Spleen (tissue), 11 donors: ENCODE data around the gene ATP2C2. TPM values are rescaled to one million over a fixed set of nuclear protein-coding genes. Genes with fewer than 3 reads are reported as not detected.

ENCODE experiments used
- DNase-seq: peaks from one replicate; pipeline ENCODE4 v3.0.0-alpha.2; 2020
- H3K27ac ChIP-seq, 8 donors: fragments of 200-600 bp; sonication (generic) in 7 of 8; 1 replicate in 4 of 8; 2 replicates in 4 of 8; pipeline versions ENCODE4 v1.5.0 to v1.8.0; 2016 to 2021; ENCODE audit warnings: inconsistent platforms in 4 of 8, mild to moderate bottlenecking in 4 of 8, moderate library complexity in 1 of 8
- H3K27me3 ChIP-seq, 7 donors: fragments of 200-600 bp; sonication (generic) in 6 of 7; replicated peaks in 1 of 7; 1 replicate in 4 of 7; 2 replicates in 3 of 7; pipeline versions ENCODE4 v1.5.0 to v1.8.0; 2016 to 2021; ENCODE audit warnings: inconsistent platforms in 3 of 7, mild to moderate bottlenecking in 1 of 7
- H3K36me3 ChIP-seq, 6 donors: fragments of 200-600 bp; sonication (generic) in 5 of 6; 1 replicate in 4 of 6; 2 replicates in 2 of 6; pipeline versions ENCODE4 v1.5.0 to v1.8.0; 2016 to 2021; ENCODE audit warnings: inconsistent platforms in 2 of 6
- H3K4me1 ChIP-seq, 6 donors: fragments of 200-600 bp; sonication (generic) in 5 of 6; 1 replicate in 3 of 6; 2 replicates in 3 of 6; pipeline versions ENCODE4 v1.5.0 to v1.8.0; 2016 to 2021; ENCODE audit warnings: inconsistent platforms in 3 of 6
- H3K4me3 ChIP-seq, 8 donors: fragments of 200-600 bp; sonication (generic) in 7 of 8; 1 replicate in 4 of 8; 2 replicates in 4 of 8; pipeline versions ENCODE4 v1.5.0 to v1.8.0; 2016 to 2021; ENCODE audit warnings: inconsistent platforms in 4 of 8, mild to moderate bottlenecking in 4 of 8, moderate library complexity in 2 of 8
- H3K9me3 ChIP-seq, 8 donors: fragments of 200-600 bp; sonication (generic) in 7 of 8; 1 replicate in 4 of 8; 2 replicates in 4 of 8; pipeline versions ENCODE4 v1.5.0 to v1.8.0; 2016 to 2021; ENCODE audit warnings: inconsistent platforms in 4 of 8
- POLR2A ChIP-seq, 3 donors: fragments of 450-650 bp; IDR thresholded peaks; one replicate each; pipeline ENCODE4 v1.5.1; 2017; ENCODE audit warnings: antibody characterized with exemption in 3 of 3, mild to moderate bottlenecking in 1 of 3
- POLR2AphosphoS5 ChIP-seq, 3 donors: sonication (generic); formaldehyde crosslinking; IDR thresholded peaks; one replicate each; pipeline ENCODE4 v1.5.1; 2017; ENCODE audit warnings: antibody characterized with exemption in 3 of 3
- WGBS, 5 donors: extraction: QIAGEN DNeasy Blood & Tissue Kit in 3 of 5; methylation state at CpG; one replicate each; pipeline versions ENCODE4 v1.1.5 to v1.1.7; 2013 to 2018; 5-methylcytosine and 5-hydroxymethylcytosine counted together
- intact Hi-C: fragments of 100-400 bp; cut with DNase I; formaldehyde crosslinking; loops from one replicate; pipeline ENCODE4 v1.15.0; 2023; ENCODE audit warnings: low total_unique reads
- polyA plus RNA-seq, 3 donors: library from polyadenylated mRNA; stranded (reverse); fragments of 200-250 nt; gene quantifications; one replicate each; pipeline ENCODE4 v1.2.1, GENCODE V29; 2013
- total RNA-seq, 7 donors: library from RNA; depleted of rRNA in 3 of 7; stranded (reverse); fragments of >200 nt in 3 of 7; fragmentation: NEBNext Ultra II Directional in 4 of 7; extraction: Animal tissue kit (Norgen Biotek cat#: 25700) in 4 of 7; gene quantifications; one replicate each; pipeline versions ENCODE4 v1.1.0 to v1.2.1, GENCODE V29; 2016 to 2021
- TF ChIP-seq, protein P1 (sequence below), 11 experiments: fragments of 200-600 bp in 7 of 11; fragments of 450-650 bp in 4 of 11; sonication (generic) in 4 of 11; IDR thresholded peaks in 8 of 11; conservative IDR thresholded peaks in 3 of 11; 1 replicate in 7 of 11; 2 replicates in 4 of 11; pipeline versions ENCODE4 v1.4.0 to v1.8.0; 2016 to 2021; ENCODE audit warnings: antibody characterized with exemption in 11 of 11, inconsistent platforms in 4 of 11, mild to moderate bottlenecking in 1 of 11
- donor health status: healthy with polysubstance abuse.
- donor health status: DM: no; HTN: no; CAD: no; lungs with moderate emphysema.
- donor health status: DM: no; HTN: no; CAD: no.
- donor health status: Bipolar disorder and iron deficiency.
- donor health status: healthy.
- donor health status: DM: no; HTN: no; CAD: no.
- donor health status: DM: yes; HTN: yes; CAD: no.

The ATP2C2 gene
- total and polyA plus RNA-seq, 10 donors = 0.09 to 8.1 (median 1.2) TPM

DNA sequence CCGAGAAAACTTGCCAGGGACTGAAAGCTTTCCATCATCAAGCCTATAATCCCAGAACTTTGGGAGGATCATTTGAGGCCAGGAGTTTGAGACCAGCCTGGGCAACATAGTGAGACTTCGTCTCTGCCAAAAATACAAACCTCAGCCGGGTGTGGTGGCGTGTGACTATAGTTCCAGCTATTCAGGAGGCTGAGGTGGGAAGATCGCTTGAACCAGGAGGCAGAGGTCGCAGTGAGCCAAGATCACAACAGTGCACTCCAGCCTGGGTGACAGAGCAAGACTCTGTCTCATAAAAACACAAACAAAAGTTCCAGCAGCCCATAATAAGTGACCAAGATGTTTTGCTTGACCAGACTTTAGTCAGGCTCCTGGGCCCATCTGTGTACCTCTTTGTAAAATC is 134.2 kb downstream of the ATP2C2 start:
- no peak for DNase-seq
- H3K4me1 ChIP-seq = peaks cover 23 to 46% (median 37%) of the 10 kb centered on the region in 6 donors
- TF ChIP-seq POLR2A (IDR thresholded peaks at IDR 0.05) (no peak), POLR2AphosphoS5 (IDR thresholded peaks at IDR 0.05) (no peak)
- TF ChIP-seq, protein P1, sequence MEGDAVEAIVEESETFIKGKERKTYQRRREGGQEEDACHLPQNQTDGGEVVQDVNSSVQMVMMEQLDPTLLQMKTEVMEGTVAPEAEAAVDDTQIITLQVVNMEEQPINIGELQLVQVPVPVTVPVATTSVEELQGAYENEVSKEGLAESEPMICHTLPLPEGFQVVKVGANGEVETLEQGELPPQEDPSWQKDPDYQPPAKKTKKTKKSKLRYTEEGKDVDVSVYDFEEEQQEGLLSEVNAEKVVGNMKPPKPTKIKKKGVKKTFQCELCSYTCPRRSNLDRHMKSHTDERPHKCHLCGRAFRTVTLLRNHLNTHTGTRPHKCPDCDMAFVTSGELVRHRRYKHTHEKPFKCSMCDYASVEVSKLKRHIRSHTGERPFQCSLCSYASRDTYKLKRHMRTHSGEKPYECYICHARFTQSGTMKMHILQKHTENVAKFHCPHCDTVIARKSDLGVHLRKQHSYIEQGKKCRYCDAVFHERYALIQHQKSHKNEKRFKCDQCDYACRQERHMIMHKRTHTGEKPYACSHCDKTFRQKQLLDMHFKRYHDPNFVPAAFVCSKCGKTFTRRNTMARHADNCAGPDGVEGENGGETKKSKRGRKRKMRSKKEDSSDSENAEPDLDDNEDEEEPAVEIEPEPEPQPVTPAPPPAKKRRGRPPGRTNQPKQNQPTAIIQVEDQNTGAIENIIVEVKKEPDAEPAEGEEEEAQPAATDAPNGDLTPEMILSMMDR (IDR thresholded peaks at IDR 0.05 in 8 of 11, conservative IDR thresholded peaks at IDR 0.05 in 3 of 11) = no peak
- intact Hi-C loops = no loop called here
- no peak overlapping the region for H3K4me3 ChIP-seq
- peaks cover 0 to 21% (median 2%) of the 10 kb centered on the region in 6 donors for H3K36me3 ChIP-seq
- H3K27me3 ChIP-seq = no peaks in the 10 kb centered on the region
- 94 to 99% (median 95%) methylated on average over 6 of the region's 6 CpGs for WGBS, 5 donors
- H3K27ac ChIP-seq = no peak overlapping the region
- no peaks in the 10 kb centered on the region for H3K9me3 ChIP-seq

DNA sequence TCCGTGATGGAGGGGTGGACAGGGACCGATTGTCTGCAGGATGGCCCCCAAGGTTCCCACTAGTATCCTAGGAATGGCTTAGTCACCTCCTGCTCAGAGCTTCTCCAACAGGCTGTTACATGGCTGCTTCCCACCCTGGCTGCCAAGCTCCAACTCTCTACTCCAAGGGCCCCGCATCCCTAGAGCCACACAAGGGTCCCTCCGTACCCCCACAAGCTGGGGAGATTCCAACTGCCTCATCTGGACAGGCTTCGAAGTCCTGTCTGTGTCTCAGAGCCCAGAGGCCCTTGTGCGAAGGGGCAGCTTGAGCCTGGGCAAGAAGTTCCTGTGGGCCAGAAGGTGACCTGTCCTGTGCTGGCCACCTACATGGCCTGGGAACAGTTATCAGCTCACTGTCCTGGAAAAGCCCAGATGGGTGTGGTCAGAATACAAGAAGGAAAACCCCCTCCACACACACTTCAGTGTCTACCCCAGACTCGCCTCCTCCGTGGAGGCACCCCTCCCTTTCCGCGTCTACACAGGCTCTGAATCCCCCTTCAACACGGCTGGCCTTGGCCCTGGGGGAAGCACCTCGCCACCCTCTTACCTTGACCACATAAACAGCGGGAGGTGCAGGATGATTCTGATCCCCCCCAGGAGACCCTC is 135.5 kb downstream of the ATP2C2 start:
- WGBS, 5 donors = 44 to 48% (median 47%) methylated on average over 13 of the region's 13 CpGs
- Histone ChIP-seq H3K27me3 (no peaks in the 10 kb centered on the region), H3K4me1 (peaks cover 23 to 55% (median 39%) of the 10 kb centered on the region in 6 donors), H3K36me3 (peaks cover 0 to 17% (median 0%) of the 10 kb centered on the region in 6 donors), H3K27ac (peak overlapping the region in 7 of 8 donors; percentile 77 to 89 (median 82)), H3K9me3 (no peaks in the 10 kb centered on the region), H3K4me3 (peak overlapping the region; percentile 36 to 82 (median 68))
- intact Hi-C loops = no loop called here
- DNase-seq = peak; percentile 77
- TF ChIP-seq POLR2AphosphoS5 (IDR thresholded peaks at IDR 0.05) (no peak), POLR2A (IDR thresholded peaks at IDR 0.05) (no peak)
- TF ChIP-seq, protein P1 (IDR thresholded peaks at IDR 0.05 in 8 of 11, conservative IDR thresholded peaks at IDR 0.05 in 3 of 11) = no peak

DNA sequence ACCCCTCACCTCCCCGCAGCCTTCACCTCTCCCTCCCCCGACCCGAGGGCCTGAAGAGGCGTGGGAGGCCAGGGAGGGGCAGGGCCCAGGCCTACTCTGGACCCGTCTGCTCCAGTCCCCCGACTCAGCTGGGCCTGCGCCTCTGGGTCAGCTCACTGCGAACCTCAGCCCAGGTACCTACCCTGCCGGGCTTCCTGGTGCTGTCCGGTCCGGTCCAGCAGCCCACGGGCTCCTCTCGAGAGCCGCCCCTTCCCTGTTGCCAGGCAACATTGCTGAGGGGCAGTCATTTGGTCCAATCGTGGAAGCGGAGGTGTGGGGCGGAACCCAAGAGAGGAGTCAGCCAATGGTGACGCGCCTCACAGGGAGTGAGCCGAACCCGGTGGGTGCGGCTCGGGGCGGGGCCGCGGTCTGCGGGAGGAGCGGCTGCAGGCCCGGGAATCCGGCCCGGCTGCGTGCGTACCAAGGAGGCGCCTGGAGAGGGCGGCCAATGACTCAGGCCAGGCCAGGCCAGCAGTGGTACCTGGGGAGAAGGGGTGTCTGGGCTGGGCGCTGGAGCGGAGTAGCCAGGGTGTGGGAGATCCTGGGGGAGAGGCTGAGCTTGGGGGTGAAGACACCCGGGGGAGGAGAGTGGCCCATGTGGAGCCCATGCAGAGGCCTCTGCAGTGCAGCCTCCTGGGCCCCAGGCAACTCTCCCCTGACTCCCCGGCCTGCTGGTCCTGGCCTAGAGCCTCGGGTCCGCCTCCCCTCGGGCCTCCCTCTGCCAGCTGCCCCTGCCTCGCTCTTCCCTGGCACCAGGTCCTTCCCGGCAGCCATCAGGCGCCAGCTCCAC is 136.3 kb downstream of the ATP2C2 start, which contains the start of gene MEAK7:
Gene MEAK7, minus strand, starts transcription at position 240 of the 829 bp plus-strand sequence. CDS start 6,573 bp downstream, outside the sequence.
- peaks cover 0 to 17% (median 0%) of the 10 kb centered on the region in 6 donors for H3K36me3 ChIP-seq
- TF ChIP-seq, protein P1 (IDR thresholded peaks at IDR 0.05 in 8 of 11, conservative IDR thresholded peaks at IDR 0.05 in 3 of 11) = peak in 4 of 11 experiments; percentile 10 to 43 (median 22)
- TF ChIP-seq POLR2AphosphoS5 (IDR thresholded peaks at IDR 0.05) (peak; percentile 76 to 90 (median 89)), POLR2A (IDR thresholded peaks at IDR 0.05) (no peak)
- WGBS, 5 donors = 3 to 5% (median 4%) methylated on average over 35 to 45 of the region's 45 CpGs
- no peaks in the 10 kb centered on the region for H3K9me3 ChIP-seq
- intact Hi-C loops = no loop called here
- DNase-seq = peak; percentile 99
- H3K4me3 ChIP-seq = peak within 1 kb of the TSS; percentile 36 to 82 (median 68)
- H3K27me3 ChIP-seq = no peaks in the 10 kb centered on the region
- peaks cover 23 to 55% (median 39%) of the 10 kb centered on the region in 6 donors for H3K4me1 ChIP-seq
- H3K27ac ChIP-seq = peak within 1 kb of the TSS; percentile 49 to 89 (median 80)
